HEK293 (cell line): Measurements from ENCODE around the gene ZNF786.

Experiments used
- CTCF ChIA-PET: fragments of 350-600 bp; formaldehyde crosslinking; extraction: SDS; loops from one replicate; lab custom pipeline; 2021; ENCODE audit warnings: antibody characterized with exemption; lab: Yijun Ruan, JAX
- POLR2A ChIA-PET: fragments of 300-600 bp; formaldehyde crosslinking; extraction: SDS; loops from one replicate; lab custom pipeline; 2020; ENCODE audit warnings: antibody characterized with exemption, inconsistent platforms; lab: Yijun Ruan, JAX
- H3K27ac ChIP-seq: fragments of 200-500 bp; sonication (Bioruptor generic); 2 replicates; pipeline ENCODE4 v1.5.1; 2014; ENCODE audit warnings: low read depth, low read length, control low read depth, inconsistent platforms; ENCODE audit errors: extremely low read depth
- H3K36me3 ChIP-seq, 2 experiments: fragments of 200-500 bp in 1 of 2; sonication (Bioruptor generic) in 1 of 2; 1 replicate in 1 of 2; 2 replicates in 1 of 2; pipeline ENCODE4 v1.5.1; 2014 to 2017; ENCODE audit warnings: inconsistent platforms in 2 of 2, low read length in 2 of 2; ENCODE audit not compliant: control insufficient read depth in 2 of 2, insufficient read depth in 1 of 2
- H3K4me1 ChIP-seq: fragments of 200-500 bp; sonication (Bioruptor generic); 2 replicates; pipeline ENCODE4 v1.5.1; 2014; ENCODE audit warnings: mild to moderate bottlenecking, low read length, inconsistent platforms; ENCODE audit not compliant: control insufficient read depth, insufficient read depth
- H3K4me3 ChIP-seq: 2 replicates; pipeline ENCODE4 v1.5.1; 2011; ENCODE audit warnings: low read depth, mild to moderate bottlenecking, control low read depth, low read length, moderate library complexity
- H3K9me3 ChIP-seq: fragments of 200-500 bp; sonication (Bioruptor generic); 2 replicates; pipeline ENCODE4 v1.5.1; 2014; ENCODE audit warnings: low read depth, low read length, inconsistent platforms; ENCODE audit not compliant: control insufficient read depth, insufficient read depth
- AEBP2 ChIP-seq: fragments of 450-650 bp; formaldehyde crosslinking; IDR thresholded peaks from 2 replicates; pipeline ENCODE4 v1.5.1; 2016; ENCODE audit warnings: missing biosample characterization, missing genetic modification characterization, borderline replicate concordance
- EGR2 ChIP-seq: fragments of 450-650 bp; formaldehyde crosslinking; IDR thresholded peaks from 2 replicates; pipeline ENCODE4 v1.5.1; 2016; ENCODE audit warnings: low read depth, missing biosample characterization, missing genetic modification characterization
- GLI2 ChIP-seq: fragments of 450-650 bp; formaldehyde crosslinking; IDR thresholded peaks from 2 replicates; pipeline ENCODE4; 2017; ENCODE audit warnings: missing biosample characterization, missing genetic modification characterization, low read depth, borderline replicate concordance
- GLIS1 ChIP-seq: fragments of 450-650 bp; formaldehyde crosslinking; IDR thresholded peaks from 2 replicates; pipeline ENCODE4 v1.5.1; 2016; ENCODE audit warnings: missing biosample characterization, missing genetic modification characterization
- HOXA7 ChIP-seq: sonication (generic); formaldehyde crosslinking; IDR thresholded peaks from 2 replicates; pipeline ENCODE4 v1.8.1; 2022; ENCODE audit warnings: missing genetic modification reagents, borderline replicate concordance
- ZBTB17 ChIP-seq: fragments of 450-650 bp; formaldehyde crosslinking; IDR thresholded peaks from 2 replicates; pipeline ENCODE4 v1.5.1; 2016; ENCODE audit warnings: missing biosample characterization, missing genetic modification characterization
- ZNF112 ChIP-seq: fragments of 450-650 bp; formaldehyde crosslinking; IDR thresholded peaks from 2 replicates; pipeline ENCODE4 v1.5.0; 2017; ENCODE audit warnings: missing biosample characterization, missing genetic modification characterization
- ZNF140 ChIP-seq: fragments of 450-650 bp; formaldehyde crosslinking; IDR thresholded peaks from 2 replicates; pipeline ENCODE4 v1.5.1; 2016; ENCODE audit warnings: missing biosample characterization, missing genetic modification characterization
- ZNF16 ChIP-seq: fragments of 450-650 bp; formaldehyde crosslinking; IDR thresholded peaks from 2 replicates; pipeline ENCODE4 v1.5.1; 2016; ENCODE audit warnings: low read depth, missing biosample characterization, missing genetic modification characterization
- ZNF24 ChIP-seq: fragments of 450-650 bp; formaldehyde crosslinking; IDR thresholded peaks from 2 replicates; pipeline ENCODE4 v1.5.1; 2016; ENCODE audit warnings: missing biosample characterization, missing genetic modification characterization
- ZNF266 ChIP-seq: fragments of 450-650 bp; formaldehyde crosslinking; IDR thresholded peaks from 2 replicates; pipeline ENCODE4 v1.5.1; 2016; ENCODE audit warnings: missing biosample characterization, missing genetic modification characterization, low read depth
- ZNF292 ChIP-seq: fragments of 450-650 bp; formaldehyde crosslinking; IDR thresholded peaks from 2 replicates; pipeline ENCODE4 v1.5.1; 2016; ENCODE audit warnings: low read depth, missing biosample characterization, missing genetic modification characterization, borderline replicate concordance
- ZNF311 ChIP-seq: fragments of 450-650 bp; formaldehyde crosslinking; IDR thresholded peaks from 2 replicates; pipeline ENCODE4 v1.5.1; 2017; ENCODE audit warnings: missing biosample characterization, missing genetic modification characterization, borderline replicate concordance
- ZNF335 ChIP-seq: fragments of 450-650 bp; formaldehyde crosslinking; conservative IDR thresholded peaks from 2 replicates; pipeline ENCODE4 v1.5.1; 2016; ENCODE audit warnings: missing biosample characterization, missing genetic modification characterization
- ZNF404 ChIP-seq: fragments of 450-650 bp; formaldehyde crosslinking; IDR thresholded peaks from 2 replicates; pipeline ENCODE4 v1.5.1; 2017; ENCODE audit warnings: missing biosample characterization, missing genetic modification characterization
- ZNF48 ChIP-seq: fragments of 450-650 bp; formaldehyde crosslinking; IDR thresholded peaks from 2 replicates; pipeline ENCODE4 v1.5.1; 2016; ENCODE audit warnings: missing biosample characterization, missing genetic modification characterization
- ZNF510 ChIP-seq: fragments of 450-650 bp; formaldehyde crosslinking; IDR thresholded peaks from 2 replicates; pipeline ENCODE4 v1.5.1; 2018; ENCODE audit warnings: mild to moderate bottlenecking, missing genetic modification characterization, missing biosample characterization; ENCODE audit not compliant: insufficient replicate concordance
- ZNF544 ChIP-seq: fragments of 450-650 bp; formaldehyde crosslinking; IDR thresholded peaks from 2 replicates; pipeline ENCODE4 v1.5.0; 2017; ENCODE audit warnings: missing biosample characterization, missing genetic modification characterization
- ZNF555 ChIP-seq: fragments of 450-650 bp; formaldehyde crosslinking; conservative IDR thresholded peaks from 2 replicates; pipeline ENCODE4 v1.5.1; 2017; ENCODE audit warnings: missing biosample characterization, mild to moderate bottlenecking, missing genetic modification characterization, inconsistent platforms
- ZNF585B ChIP-seq: fragments of 450-650 bp; formaldehyde crosslinking; IDR thresholded peaks from 2 replicates; pipeline ENCODE4 v1.5.1; 2016; ENCODE audit warnings: missing biosample characterization, missing genetic modification characterization
- ZNF629 ChIP-seq: fragments of 450-650 bp; formaldehyde crosslinking; IDR thresholded peaks from 2 replicates; pipeline ENCODE4 v1.5.1; 2017; ENCODE audit warnings: missing biosample characterization, missing genetic modification characterization
- ZNF692 ChIP-seq: fragments of 450-650 bp; formaldehyde crosslinking; IDR thresholded peaks from 2 replicates; pipeline ENCODE4 v1.5.1; 2016; ENCODE audit warnings: missing biosample characterization, missing genetic modification characterization
- ZXDB ChIP-seq: fragments of 450-650 bp; formaldehyde crosslinking; IDR thresholded peaks from 2 replicates; pipeline ENCODE4 v1.5.1; 2016; ENCODE audit warnings: missing biosample characterization, missing genetic modification characterization
- TF ChIP-seq, protein P1 (sequence below): fragments of 450-650 bp; formaldehyde crosslinking; IDR thresholded peaks from 2 replicates; pipeline ENCODE4 v1.5.1; 2017; ENCODE audit warnings: missing biosample characterization, missing genetic modification characterization
- TF ChIP-seq, protein P2 (sequence below): fragments of 450-650 bp; formaldehyde crosslinking; IDR thresholded peaks from 2 replicates; pipeline ENCODE4 v1.5.1; 2016; ENCODE audit warnings: missing biosample characterization, missing genetic modification characterization
- TF ChIP-seq, protein P3 (sequence below): fragments of 450-650 bp; formaldehyde crosslinking; IDR thresholded peaks from 2 replicates; pipeline ENCODE4 v1.5.1; 2017; ENCODE audit warnings: missing biosample characterization, mild to moderate bottlenecking, missing genetic modification characterization, moderate library complexity

ZNF786 gene

DNA sequence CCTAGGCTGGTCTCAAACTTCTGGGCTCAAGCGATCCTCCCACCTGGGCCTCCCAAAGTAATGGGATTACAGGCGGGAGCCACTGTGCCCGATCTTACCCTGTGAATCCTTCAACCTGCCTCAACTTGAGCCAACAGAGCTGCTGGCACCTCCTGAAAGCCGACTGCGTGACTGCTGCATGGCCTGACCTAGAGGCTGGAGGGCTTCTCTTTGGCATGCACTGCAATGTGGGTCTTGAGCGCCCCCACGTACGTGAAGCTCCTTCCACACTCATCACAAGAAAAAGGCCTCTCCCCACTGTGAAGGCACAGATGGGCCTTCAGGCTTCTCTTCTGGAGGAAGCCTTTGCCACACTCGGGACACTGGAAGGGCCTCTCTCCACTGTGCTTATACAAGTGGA, 12.9 kb upstream of the ZNF786 start:
- no peak overlapping the region for H3K4me3 ChIP-seq
- H3K36me3 ChIP-seq, result peaks cover 0 to 5% of the 10 kb centered on the region in 2 experiments; a peak in 1 of 3 replicates
- CTCF ChIA-PET, result interaction anchor here (0.6 to 1.8 kb wide), 2 partner anchors 23 to 98 kb away, joined by 3 to 9 read pairs; partner anchors contain the start of gene ZNF425
- POLR2A ChIA-PET, result no interaction called here
- H3K9me3 ChIP-seq, result no peaks in the 10 kb centered on the region
- H3K27ac ChIP-seq, result no peak overlapping the region
- no peaks in the 10 kb centered on the region for H3K4me1 ChIP-seq
- TF ChIP-seq, protein P1, sequence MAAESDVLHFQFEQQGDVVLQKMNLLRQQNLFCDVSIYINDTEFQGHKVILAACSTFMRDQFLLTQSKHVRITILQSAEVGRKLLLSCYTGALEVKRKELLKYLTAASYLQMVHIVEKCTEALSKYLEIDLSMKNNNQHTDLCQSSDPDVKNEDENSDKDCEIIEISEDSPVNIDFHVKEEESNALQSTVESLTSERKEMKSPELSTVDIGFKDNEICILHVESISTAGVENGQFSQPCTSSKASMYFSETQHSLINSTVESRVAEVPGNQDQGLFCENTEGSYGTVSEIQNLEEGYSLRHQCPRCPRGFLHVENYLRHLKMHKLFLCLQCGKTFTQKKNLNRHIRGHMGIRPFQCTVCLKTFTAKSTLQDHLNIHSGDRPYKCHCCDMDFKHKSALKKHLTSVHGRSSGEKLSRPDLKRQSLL, result no peak
- TF ChIP-seq ZXDB (no peak), ZNF585B (tag by site-specific recombination) (no peak), ZNF692 (tag by site-specific recombination) (no peak), ZNF140 (tag by site-specific recombination) (no peak), ZNF629 (tag by site-specific recombination) (no peak), GLIS1 (tag by site-specific recombination) (no peak), ZNF555 (tag by site-specific recombination) (no peak), ZNF544 (tag by site-specific recombination) (no peak), ZBTB17 (tag by site-specific recombination) (no peak)

GRCh38 chr7:149102666-149103065, 12.1 kb upstream of the ZNF786 start:
- H3K4me3 ChIP-seq, result no peak overlapping the region
- CTCF ChIA-PET, result interaction anchor here (1.8 kb wide), 1 partner anchor 23 kb away, joined by 9 read pairs; the partner anchor contains the start of gene ZNF425
- H3K36me3 ChIP-seq, result peaks cover 0 to 5% of the 10 kb centered on the region in 2 experiments; a peak in 1 of 3 replicates
- TF ChIP-seq ZNF510 (no peak), GLI2 (tag by site-specific recombination) (no peak), ZNF404 (tag by site-specific recombination) (no peak), ZNF24 (tag by site-specific recombination) (no peak), GLIS1 (tag by site-specific recombination) (no peak), HOXA7 (CRISPR knock-in tag) (no peak)
- TF ChIP-seq, all 188 proteins: peak for 0
- Histone ChIP-seq H3K9me3 (no peaks in the 10 kb centered on the region), H3K27ac (no peak overlapping the region), H3K4me1 (no peaks in the 10 kb centered on the region)
- POLR2A ChIA-PET, result no interaction called here

DNA sequence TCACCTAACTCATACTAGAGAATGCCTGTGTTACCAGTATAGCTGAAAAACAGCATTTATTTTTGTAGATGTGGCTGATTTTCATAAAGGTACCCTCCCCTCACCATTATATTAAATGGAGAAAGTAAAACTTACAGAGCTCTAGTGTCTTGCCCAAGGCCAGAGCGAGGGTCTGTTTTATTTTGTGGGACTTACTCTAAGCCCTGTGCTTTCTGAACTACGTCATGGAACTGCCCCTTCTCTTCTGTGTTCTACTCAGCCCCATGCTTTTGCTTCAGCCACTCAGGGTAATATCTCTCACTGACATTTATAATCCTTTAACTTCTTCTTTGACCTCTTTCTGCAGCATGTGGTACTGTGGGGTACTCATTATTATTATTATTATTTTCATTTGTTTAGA, 10.3 kb upstream of the ZNF786 start:
- TF ChIP-seq ZNF266 (no peak), ZNF112 (tag by site-specific recombination) (no peak), AEBP2 (tag by site-specific recombination) (no peak), EGR2 (tag by site-specific recombination) (no peak), ZNF292 (no peak), ZNF16 (tag by site-specific recombination) (no peak), ZNF585B (tag by site-specific recombination) (no peak), ZNF311 (tag by site-specific recombination) (no peak), ZNF48 (no peak), ZNF335 (no peak)
- TF ChIP-seq, protein P2, sequence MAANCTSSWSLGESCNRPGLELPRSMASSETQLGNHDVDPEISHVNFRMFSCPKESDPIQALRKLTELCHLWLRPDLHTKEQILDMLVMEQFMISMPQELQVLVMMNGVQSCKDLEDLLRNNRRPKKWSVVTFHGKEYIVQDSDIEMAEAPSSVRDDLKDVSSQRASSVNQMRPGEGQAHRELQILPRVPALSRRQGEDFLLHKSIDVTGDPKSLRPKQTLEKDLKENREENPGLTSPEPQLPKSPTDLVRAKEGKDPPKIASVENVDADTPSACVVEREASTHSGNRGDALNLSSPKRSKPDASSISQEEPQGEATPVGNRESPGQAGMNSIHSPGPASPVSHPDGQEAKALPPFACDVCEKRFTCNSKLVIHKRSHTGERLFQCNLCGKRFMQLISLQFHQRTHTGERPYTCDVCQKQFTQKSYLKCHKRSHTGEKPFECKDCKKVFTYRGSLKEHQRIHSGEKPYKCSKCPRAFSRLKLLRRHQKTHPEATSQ (tag by site-specific recombination), result no peak
- TF ChIP-seq, protein P3, sequence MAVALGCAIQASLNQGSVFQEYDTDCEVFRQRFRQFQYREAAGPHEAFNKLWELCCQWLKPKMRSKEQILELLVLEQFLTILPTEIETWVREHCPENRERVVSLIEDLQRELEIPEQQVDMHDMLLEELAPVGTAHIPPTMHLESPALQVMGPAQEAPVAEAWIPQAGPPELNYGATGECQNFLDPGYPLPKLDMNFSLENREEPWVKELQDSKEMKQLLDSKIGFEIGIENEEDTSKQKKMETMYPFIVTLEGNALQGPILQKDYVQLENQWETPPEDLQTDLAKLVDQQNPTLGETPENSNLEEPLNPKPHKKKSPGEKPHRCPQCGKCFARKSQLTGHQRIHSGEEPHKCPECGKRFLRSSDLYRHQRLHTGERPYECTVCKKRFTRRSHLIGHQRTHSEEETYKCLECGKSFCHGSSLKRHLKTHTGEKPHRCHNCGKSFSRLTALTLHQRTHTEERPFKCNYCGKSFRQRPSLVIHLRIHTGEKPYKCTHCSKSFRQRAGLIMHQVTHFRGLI (tag by site-specific recombination), result no peak
- Histone ChIP-seq H3K4me3 (no peak overlapping the region), H3K27ac (no peak overlapping the region), H3K9me3 (no peaks in the 10 kb centered on the region), H3K36me3 (peaks cover 0 to 5% of the 10 kb centered on the region in 2 experiments; a peak in 1 of 3 replicates), H3K4me1 (no peaks in the 10 kb centered on the region)
- ChIA-PET CTCF (interaction anchor here (1.0 to 1.3 kb wide), 2 partner anchors 26 to 35 kb away, joined by 3 to 6 read pairs; no protein-coding TSS in a partner anchor), POLR2A (no interaction called here)
